Endothelial cell of umbilical vein (primary cell): ENCODE results near the gene PARP9.
A peak's percentile ranks its signal among the peaks of the same experiment; 100 is the strongest.

Experiments
- EZH2 ChIP-seq: IDR thresholded peaks from 2 replicates; pipeline ENCODE4 v1.6.1; 2012; ENCODE audit warnings: borderline replicate concordance, low read depth, mild to moderate bottlenecking, moderate library complexity, low read length, inconsistent platforms; ENCODE audit not compliant: severe bottlenecking
- JUN ChIP-seq: IDR thresholded peaks from 2 replicates; pipeline ENCODE4 v1.6.1; 2011; ENCODE audit warnings: borderline replicate concordance, low read depth; ENCODE audit not compliant: insufficient read length, insufficient read depth
- MYC ChIP-seq: IDR thresholded peaks from one replicate; pipeline ENCODE4 v1.6.1; 2011; ENCODE audit warnings: mild to moderate bottlenecking, low read depth, low read length
- POLR2A ChIP-seq: IDR thresholded peaks from 2 replicates; pipeline ENCODE4 v1.6.1; 2012; ENCODE audit warnings: low read depth, mild to moderate bottlenecking, control low read depth, low read length
- TF ChIP-seq, protein P1 (sequence below), 2 donors: IDR thresholded peaks; 1 replicate in 1 of 2; 2 replicates in 1 of 2; pipeline ENCODE4 v1.5.1; 2011; ENCODE audit warnings: low read length in 2 of 2, mild to moderate bottlenecking in 2 of 2, moderate library complexity in 2 of 2, control low read depth in 1 of 2, inconsistent platforms in 1 of 2, low read depth in 1 of 2; ENCODE audit not compliant: insufficient read depth in 1 of 2; ENCODE audit errors: extremely low read depth in 1 of 2

DNA sequence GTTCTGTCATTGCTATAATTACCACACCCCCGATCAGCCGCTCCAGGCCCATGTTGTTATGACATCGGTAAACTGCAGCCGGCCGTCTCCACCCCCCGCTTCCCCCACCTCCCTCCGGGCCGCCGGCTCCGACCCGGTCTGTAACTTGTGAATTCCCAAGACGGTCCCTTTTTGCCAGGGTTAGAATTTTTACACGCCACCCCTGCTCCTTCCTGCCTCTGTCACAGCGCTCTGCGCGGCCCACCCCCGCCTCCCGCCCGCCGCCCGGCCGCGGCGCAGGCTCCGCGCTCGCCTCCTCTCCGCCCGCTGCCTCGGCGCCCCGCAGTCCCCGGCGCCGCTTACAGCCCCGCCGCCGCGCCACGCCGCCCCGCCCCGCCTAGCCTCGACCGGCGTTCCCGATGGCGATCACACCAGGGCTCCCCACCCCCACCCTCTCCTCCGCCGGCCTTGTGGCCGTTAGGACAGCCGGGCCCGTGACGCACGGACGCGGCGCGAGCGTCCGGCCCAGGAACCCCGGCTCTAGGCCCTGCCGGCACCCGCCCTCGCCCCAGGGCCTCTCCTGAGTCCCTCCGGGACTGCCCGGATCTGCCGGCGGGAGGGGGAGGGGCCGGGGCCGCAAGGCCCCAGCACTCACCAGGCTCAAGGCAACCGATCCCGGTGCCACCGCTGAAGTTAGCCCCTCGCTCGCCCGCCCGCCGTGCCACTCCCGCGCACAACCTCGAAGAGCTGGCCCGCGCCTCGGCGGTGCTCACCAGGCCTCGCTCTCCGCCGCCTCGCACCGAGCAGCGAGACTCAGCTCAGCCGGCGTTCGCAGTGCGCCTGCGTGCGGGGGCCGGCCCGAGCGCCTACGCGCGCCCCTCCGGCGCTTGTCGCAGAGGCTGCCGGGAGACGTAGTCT is 49.7 kb downstream of the PARP9 start, which contains the start of gene KPNA1:
- TF ChIP-seq, protein P1, sequence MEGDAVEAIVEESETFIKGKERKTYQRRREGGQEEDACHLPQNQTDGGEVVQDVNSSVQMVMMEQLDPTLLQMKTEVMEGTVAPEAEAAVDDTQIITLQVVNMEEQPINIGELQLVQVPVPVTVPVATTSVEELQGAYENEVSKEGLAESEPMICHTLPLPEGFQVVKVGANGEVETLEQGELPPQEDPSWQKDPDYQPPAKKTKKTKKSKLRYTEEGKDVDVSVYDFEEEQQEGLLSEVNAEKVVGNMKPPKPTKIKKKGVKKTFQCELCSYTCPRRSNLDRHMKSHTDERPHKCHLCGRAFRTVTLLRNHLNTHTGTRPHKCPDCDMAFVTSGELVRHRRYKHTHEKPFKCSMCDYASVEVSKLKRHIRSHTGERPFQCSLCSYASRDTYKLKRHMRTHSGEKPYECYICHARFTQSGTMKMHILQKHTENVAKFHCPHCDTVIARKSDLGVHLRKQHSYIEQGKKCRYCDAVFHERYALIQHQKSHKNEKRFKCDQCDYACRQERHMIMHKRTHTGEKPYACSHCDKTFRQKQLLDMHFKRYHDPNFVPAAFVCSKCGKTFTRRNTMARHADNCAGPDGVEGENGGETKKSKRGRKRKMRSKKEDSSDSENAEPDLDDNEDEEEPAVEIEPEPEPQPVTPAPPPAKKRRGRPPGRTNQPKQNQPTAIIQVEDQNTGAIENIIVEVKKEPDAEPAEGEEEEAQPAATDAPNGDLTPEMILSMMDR (IDR thresholded peaks at IDR 0.05; ENCODE audit: extremely low read depth in 1 of 2, insufficient read depth in 1 of 2, low read depth in 1 of 2, low read length in 2 of 2) = no peak
- TF ChIP-seq EZH2 (no peak), POLR2A (peak; percentile 94), JUN (no peak), MYC (no peak)
